Measurements from ENCODE around the gene ACVR2A. TPM values are rescaled to one million over a fixed set of nuclear protein-coding genes. Genes with fewer than 3 reads are reported as not detected.

Gene ACVR2A
- total and polyA plus RNA-seq, 5 donors from 2014 or later: 0.87 to 12.4 (median 4.1) TPM

DNA sequence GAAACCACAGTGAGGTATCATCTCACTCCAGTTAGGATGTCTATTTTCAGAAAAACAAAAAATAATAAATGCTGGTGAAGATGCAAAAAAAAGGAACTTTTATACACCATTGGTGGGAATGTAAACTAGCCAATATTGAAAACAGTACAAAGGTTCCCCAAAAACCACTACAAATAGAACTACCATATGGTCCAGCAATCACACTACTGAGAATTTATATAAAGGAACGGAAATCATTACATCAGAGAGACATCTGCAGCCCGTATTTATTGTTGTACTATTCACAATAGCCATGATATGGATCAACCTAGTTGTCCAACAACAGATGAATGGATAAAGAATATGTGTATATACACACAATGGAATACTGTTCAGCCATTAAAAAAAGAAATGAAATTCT, 123.7 kb downstream of the ACVR2A start:
- Histone ChIP-seq H3K4me3 (ENCODE audit: low read depth, low read length) (no peak overlapping the region), H3K36me3 (ENCODE audit: control insufficient read depth, insufficient read depth, low read length) (peaks cover 44% of the 10 kb centered on the region), H3K9me3 (ENCODE audit: control insufficient read depth in 2 of 2, low read length in 2 of 2) (peaks cover 3 to 14% of the 10 kb centered on the region in 2 experiments), H3K27me3 (ENCODE audit: control insufficient read depth, insufficient read depth, low read length) (no peaks in the 10 kb centered on the region), H3K27ac (ENCODE audit: insufficient read depth, low read length, poor library complexity, severe bottlenecking) (no peak overlapping the region), H3K4me1 (ENCODE audit: control insufficient read depth, insufficient read depth, low read length, poor library complexity, severe bottlenecking) (no peaks in the 10 kb centered on the region)
- H3K27me3 Mint-ChIP-seq: no peaks in the 10 kb centered on the region
- no peak overlapping the region for H3K4me3 Mint-ChIP-seq
- H3K9me3 Mint-ChIP-seq: peaks cover 2 to 21% (median 10%) of the 10 kb centered on the region in 7 donors
- H3K4me1 Mint-ChIP-seq: peaks cover 4 to 47% (median 13%) of the 10 kb centered on the region in 4 donors
- no peak overlapping the region for H3K27ac Mint-ChIP-seq
- H3K36me3 Mint-ChIP-seq: peaks cover 63% of the 10 kb centered on the region
- DNase-seq (no peak), ATAC-seq (ENCODE audit: low read depth in 2 of 2) (no peak)

DNA sequence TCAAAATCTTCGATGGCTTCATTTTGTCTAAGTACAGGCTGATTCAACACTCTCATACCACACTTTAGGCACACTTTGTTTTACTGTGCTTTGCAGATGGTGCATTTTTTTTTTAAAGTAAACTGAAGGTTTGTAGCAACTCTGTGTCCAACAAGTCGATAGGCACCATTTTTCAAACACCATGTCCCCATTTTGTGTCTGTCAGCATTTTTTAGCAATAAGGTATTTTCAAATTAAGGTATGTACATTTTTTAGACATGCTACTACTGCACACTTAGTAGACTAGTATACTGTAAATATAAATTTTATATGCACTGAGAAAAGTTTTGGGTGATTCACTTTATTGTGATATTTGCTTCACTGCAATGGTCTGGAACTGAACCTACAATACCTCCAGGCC, 131.3 kb downstream of the ACVR2A start:
- DNase-seq (no peak), ATAC-seq (ENCODE audit: low read depth in 2 of 2) (no peak)
- Histone ChIP-seq H3K36me3 (ENCODE audit: control insufficient read depth, insufficient read depth, low read length) (peaks cover 23% of the 10 kb centered on the region), H3K27me3 (ENCODE audit: control insufficient read depth, insufficient read depth, low read length) (no peaks in the 10 kb centered on the region), H3K9me3 (ENCODE audit: control insufficient read depth in 2 of 2, low read length in 2 of 2) (no peaks in the 10 kb centered on the region), H3K27ac (ENCODE audit: insufficient read depth, low read length, poor library complexity, severe bottlenecking) (no peak overlapping the region), H3K4me1 (ENCODE audit: control insufficient read depth, insufficient read depth, low read length, poor library complexity, severe bottlenecking) (no peaks in the 10 kb centered on the region), H3K4me3 (ENCODE audit: low read depth, low read length) (no peak overlapping the region)
- Mint-ChIP-seq H3K4me1 (peaks cover 13 to 27% (median 21%) of the 10 kb centered on the region in 4 donors), H3K9me3 (peaks cover 0 to 4% (median 0%) of the 10 kb centered on the region in 7 donors), H3K27ac (no peak overlapping the region), H3K27me3 (no peaks in the 10 kb centered on the region), H3K36me3 (peaks cover 28% of the 10 kb centered on the region), H3K4me3 (no peak overlapping the region)

DNA sequence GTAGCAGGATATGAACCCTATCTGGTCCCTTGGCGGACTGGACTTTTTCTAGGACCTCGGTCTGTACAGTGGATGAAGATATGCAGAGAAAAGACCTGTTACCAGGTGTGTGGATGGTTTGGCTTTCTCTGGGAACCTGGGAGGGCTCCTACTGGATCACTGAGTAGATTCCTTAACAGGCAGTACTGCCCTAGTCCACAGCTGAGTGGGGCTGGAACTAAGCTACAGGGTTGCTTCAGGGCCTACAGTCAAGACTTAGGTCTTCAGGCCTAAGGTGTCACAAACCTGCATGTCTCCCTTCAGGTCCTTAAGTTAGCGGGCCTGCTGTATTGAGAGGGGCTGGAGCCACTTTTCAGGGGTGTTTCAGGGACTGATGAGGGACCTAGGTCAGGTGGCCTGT, 132.8 kb downstream of the ACVR2A start:
- peaks cover 19 to 32% (median 25%) of the 10 kb centered on the region in 4 donors for H3K4me1 Mint-ChIP-seq
- no peak overlapping the region for H3K27ac ChIP-seq (ENCODE audit: insufficient read depth, low read length, poor library complexity, severe bottlenecking)
- DNase-seq (no peak), ATAC-seq (ENCODE audit: low read depth in 2 of 2) (no peak)
- no peak overlapping the region for H3K27ac Mint-ChIP-seq
- peaks cover 0 to 4% (median 0%) of the 10 kb centered on the region in 7 donors for H3K9me3 Mint-ChIP-seq
- H3K4me1 ChIP-seq (ENCODE audit: control insufficient read depth, insufficient read depth, low read length, poor library complexity, severe bottlenecking): no peaks in the 10 kb centered on the region
- H3K4me3 Mint-ChIP-seq: no peak overlapping the region
- peaks cover 23% of the 10 kb centered on the region for H3K36me3 Mint-ChIP-seq
- no peaks in the 10 kb centered on the region for H3K27me3 ChIP-seq (ENCODE audit: control insufficient read depth, insufficient read depth, low read length)
- H3K27me3 Mint-ChIP-seq: no peaks in the 10 kb centered on the region
- H3K9me3 ChIP-seq (ENCODE audit: control insufficient read depth in 2 of 2, low read length in 2 of 2): no peaks in the 10 kb centered on the region
- peaks cover 18% of the 10 kb centered on the region for H3K36me3 ChIP-seq (ENCODE audit: control insufficient read depth, insufficient read depth, low read length)
- no peak overlapping the region for H3K4me3 ChIP-seq (ENCODE audit: low read depth, low read length)

Other genes starting within 250 kb of the ACVR2A start
- 33.2 TPM for gene ORC4, start 175.7 kb downstream of the ACVR2A start, total RNA-seq
- 10 to 100 TPM; 44.4 to 49.7 (median 47.6) TPM for gene ORC4, start 175.7 kb downstream of the ACVR2A start, polyA plus RNA-seq
- gene MBD5, start 176.1 kb downstream of the ACVR2A start, total RNA-seq: 62.6 TPM
- gene MBD5, start 176.1 kb downstream of the ACVR2A start, polyA plus RNA-seq: 10 to 100 TPM; 11.7 to 14.9 (median 13.0) TPM

All from CD4-positive, CD25-positive, alpha-beta regulatory T cell (primary cell).